MG63 (cell line): Measurements from ENCODE around the gene TAF11L6. TPM values are rescaled to one million over a fixed set of nuclear protein-coding genes. Genes with fewer than 3 reads are reported as not detected.

Source experiments
- total RNA-seq: library from RNA; depleted of rRNA; stranded (reverse); fragments of >200 nt; shearing (Covaris generic); gene quantifications from 2 replicates; pipeline ENCODE4 v1.2.3, GENCODE V29; 2014; ENCODE audit warnings: low replicate concordance; rRNA removed

The TAF11L6 gene
- total RNA-seq, 1 experiment from 2014 or later: not detected

Other genes with a start within 250 kb of the TAF11L6 start
- gene TAF11L2, start 30.4 kb upstream of the TAF11L6 start, total RNA-seq: not detected in 2 replicates
- not detected in 2 replicates for gene TAF11L3, start 10.3 kb upstream of the TAF11L6 start, total RNA-seq
- gene TAF11L4, start 6.9 kb upstream of the TAF11L6 start, total RNA-seq: not detected in 2 replicates
- gene TAF11L5, start 3.4 kb upstream of the TAF11L6 start, total RNA-seq: not detected in 2 replicates
- not detected in 2 replicates for gene TAF11L7, start 57.1 kb downstream of the TAF11L6 start, total RNA-seq
- gene TAF11L8, start 62.3 kb downstream of the TAF11L6 start, total RNA-seq: not detected in 2 replicates
- gene TAF11L9, start 65.7 kb downstream of the TAF11L6 start, total RNA-seq: not detected in 2 replicates
- gene TAF11L10, start 69.2 kb downstream of the TAF11L6 start, total RNA-seq: not detected in 2 replicates
- not detected in 2 replicates for gene TAF11L11, start 75.5 kb downstream of the TAF11L6 start, total RNA-seq
- not detected in 2 replicates for gene TAF11L12, start 81.7 kb downstream of the TAF11L6 start, total RNA-seq
- not detected in 2 replicates for gene TAF11L13, start 103.4 kb downstream of the TAF11L6 start, total RNA-seq
- not detected in 2 replicates for gene TAF11L14, start 105.8 kb downstream of the TAF11L6 start, total RNA-seq